ENCODE measurements around the gene SLC15A3.

SLC15A3 gene

DNA sequence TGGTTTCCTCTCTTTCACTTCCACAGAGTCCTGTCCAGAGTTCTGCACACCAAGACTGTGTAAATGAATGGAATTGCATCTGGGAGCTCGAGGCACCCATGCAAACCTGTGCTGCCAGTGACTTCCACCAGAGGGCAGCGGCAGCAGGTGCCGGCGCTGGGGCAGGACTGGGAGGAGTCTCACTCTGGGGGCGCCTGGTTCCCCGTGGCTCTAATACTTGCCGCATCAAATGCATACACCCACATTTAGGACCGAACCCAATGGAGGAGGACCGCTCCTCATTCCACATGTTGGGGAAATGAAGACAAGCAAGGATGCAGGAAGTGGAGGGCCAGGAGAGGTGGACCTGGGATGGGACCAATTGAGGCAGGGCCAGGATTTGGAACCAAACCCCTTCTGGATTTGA lies 18.4 kb upstream of the SLC15A3 start:
- no peak for DNase-seq (ENCODE audit: low read depth)
- no peak overlapping the region for H3K4me3 ChIP-seq (ENCODE audit: low read depth, low read length)
- TF ChIP-seq, protein P1, sequence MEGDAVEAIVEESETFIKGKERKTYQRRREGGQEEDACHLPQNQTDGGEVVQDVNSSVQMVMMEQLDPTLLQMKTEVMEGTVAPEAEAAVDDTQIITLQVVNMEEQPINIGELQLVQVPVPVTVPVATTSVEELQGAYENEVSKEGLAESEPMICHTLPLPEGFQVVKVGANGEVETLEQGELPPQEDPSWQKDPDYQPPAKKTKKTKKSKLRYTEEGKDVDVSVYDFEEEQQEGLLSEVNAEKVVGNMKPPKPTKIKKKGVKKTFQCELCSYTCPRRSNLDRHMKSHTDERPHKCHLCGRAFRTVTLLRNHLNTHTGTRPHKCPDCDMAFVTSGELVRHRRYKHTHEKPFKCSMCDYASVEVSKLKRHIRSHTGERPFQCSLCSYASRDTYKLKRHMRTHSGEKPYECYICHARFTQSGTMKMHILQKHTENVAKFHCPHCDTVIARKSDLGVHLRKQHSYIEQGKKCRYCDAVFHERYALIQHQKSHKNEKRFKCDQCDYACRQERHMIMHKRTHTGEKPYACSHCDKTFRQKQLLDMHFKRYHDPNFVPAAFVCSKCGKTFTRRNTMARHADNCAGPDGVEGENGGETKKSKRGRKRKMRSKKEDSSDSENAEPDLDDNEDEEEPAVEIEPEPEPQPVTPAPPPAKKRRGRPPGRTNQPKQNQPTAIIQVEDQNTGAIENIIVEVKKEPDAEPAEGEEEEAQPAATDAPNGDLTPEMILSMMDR (IDR thresholded peaks at IDR 0.05; ENCODE audit: low read depth, low read length, missing control alignments) = peak; percentile 93

DNA sequence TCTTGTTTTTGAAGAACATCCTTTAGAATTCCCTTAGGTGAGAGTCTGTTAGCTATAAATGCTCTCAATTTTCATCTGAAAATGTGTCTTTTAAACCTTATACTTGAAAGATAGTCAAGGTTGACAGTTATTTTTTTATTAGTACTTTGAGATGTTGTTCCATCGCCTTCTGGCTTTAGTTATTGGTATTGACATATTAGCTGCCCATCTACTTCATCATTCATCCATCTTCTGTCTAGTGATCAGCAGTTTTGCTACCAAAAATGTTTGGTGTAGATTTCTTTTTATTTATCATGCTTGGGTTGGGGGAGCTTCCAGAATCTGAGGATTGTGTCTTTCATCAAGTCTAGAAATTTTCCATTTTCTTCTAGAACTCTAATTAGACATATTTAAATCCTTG lies 16.2 kb upstream of the SLC15A3 start:
- TF ChIP-seq, protein P1 (IDR thresholded peaks at IDR 0.05; ENCODE audit: low read depth, low read length, missing control alignments) = no peak
- DNase-seq (ENCODE audit: low read depth) = no peak
- no peak overlapping the region for H3K4me3 ChIP-seq (ENCODE audit: low read depth, low read length)

DNA sequence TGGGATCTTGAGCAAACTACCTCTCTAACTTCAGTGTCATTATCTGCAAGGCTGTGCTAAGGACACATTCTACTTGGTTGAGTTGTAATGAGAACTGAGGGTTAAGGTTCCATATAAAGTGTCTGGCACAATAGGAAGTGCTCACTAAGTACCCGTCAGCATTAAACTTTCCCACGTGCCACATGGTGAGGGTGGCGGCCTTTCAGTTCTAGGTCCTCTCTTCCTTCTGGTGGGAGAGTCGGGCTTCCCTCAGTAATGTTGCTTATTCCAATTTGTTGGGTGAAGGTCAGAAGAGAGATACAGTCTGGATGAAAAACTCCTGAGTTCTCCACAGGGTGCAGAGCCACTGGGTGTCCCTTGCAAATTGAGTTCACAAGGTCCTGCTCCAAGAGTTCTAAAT lies 14.9 kb upstream of the SLC15A3 start:
- TF ChIP-seq, protein P1 (IDR thresholded peaks at IDR 0.05; ENCODE audit: low read depth, low read length, missing control alignments) = no peak
- H3K4me3 ChIP-seq (ENCODE audit: low read depth, low read length) = no peak overlapping the region
- no peak for DNase-seq (ENCODE audit: low read depth)

DNA sequence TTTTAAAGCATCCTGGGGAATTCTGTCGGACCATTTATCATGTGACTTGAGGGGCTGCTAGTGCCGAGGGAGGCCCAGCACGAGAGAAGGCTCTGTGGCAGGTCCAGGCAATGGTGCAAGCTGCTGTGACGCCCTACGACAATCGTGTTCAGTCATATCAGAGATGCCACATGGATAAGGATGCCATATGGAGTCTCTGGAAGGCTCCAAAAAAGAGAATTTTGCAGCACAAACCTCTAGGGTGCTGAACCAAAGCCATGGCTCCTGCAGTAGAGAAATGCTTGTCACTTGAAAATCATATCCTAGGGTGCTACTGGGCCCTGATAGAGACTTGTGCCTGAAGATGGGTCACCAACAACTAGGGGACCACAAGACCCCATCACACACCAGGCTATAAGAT lies 12.8 kb upstream of the SLC15A3 start:
- DNase-seq (ENCODE audit: low read depth) = no peak
- no peak overlapping the region for H3K4me3 ChIP-seq (ENCODE audit: low read depth, low read length)
- TF ChIP-seq, protein P1 (IDR thresholded peaks at IDR 0.05; ENCODE audit: low read depth, low read length, missing control alignments) = no peak

DNA sequence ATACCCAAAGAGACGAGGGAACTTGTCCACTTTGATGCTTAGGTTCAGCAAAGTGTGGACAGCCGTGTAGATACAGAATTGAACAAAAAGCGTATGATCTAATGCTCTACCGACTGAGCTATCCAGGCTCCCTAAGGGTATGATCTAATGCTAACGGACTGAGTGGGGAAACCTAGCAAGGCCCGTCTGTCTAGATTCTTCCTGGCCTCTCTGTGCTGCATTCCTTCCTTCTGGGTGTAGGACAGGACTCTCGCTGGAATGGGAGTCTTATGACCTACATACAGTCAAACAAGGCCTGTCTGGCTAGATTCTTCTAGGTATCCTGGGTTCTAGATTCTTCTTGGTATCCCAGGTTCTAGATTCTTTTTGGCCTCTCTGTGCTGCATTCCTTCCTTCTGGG lies 8.4 kb upstream of the SLC15A3 start:
- no peak for DNase-seq (ENCODE audit: low read depth)
- no peak overlapping the region for H3K4me3 ChIP-seq (ENCODE audit: low read depth, low read length)
- TF ChIP-seq, protein P1 (IDR thresholded peaks at IDR 0.05; ENCODE audit: low read depth, low read length, missing control alignments) = no peak

DNA sequence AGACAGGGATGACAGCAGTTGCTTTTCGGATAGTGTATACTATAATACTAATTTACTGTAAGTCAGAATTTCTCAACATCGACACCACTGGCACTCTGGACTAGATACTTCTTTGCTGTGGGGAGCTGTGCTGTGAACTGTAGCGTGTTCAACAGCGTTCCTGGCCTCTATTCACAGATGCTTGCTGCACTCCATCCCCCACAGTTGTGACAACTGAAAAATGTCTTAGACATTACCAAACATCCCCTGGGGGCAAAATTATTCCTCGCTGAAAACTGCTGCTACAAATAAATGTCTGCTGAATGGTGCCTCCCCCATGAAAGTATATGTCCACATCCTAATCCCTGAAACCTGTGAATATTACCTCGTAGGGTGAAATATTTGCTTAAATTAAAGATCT lies 7.5 kb upstream of the SLC15A3 start:
- TF ChIP-seq, protein P1 (IDR thresholded peaks at IDR 0.05; ENCODE audit: low read depth, low read length, missing control alignments) = no peak
- no peak for DNase-seq (ENCODE audit: low read depth)
- no peak overlapping the region for H3K4me3 ChIP-seq (ENCODE audit: low read depth, low read length)

DNA sequence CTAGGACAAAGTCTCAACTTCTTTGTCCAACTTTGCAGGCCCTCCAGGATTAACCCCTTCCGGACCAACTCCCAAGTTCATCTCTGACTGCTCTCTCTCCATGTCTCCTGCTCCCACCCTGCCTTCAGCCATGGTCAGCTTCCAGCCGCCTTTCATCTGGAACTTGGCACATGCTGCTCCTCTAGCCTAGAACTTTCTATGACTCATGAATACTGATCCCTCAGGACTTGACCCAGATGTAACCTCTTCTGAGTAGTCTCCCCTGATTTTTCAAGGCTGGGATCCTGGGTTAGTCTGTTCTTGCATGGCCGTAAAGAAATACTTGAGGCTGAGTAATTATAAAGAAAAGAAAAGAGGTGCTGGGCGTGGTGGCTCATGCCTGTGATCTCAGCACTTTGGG lies 5.2 kb upstream of the SLC15A3 start:
- DNase-seq (ENCODE audit: low read depth) = no peak
- H3K4me3 ChIP-seq (ENCODE audit: low read depth, low read length) = no peak overlapping the region

More for the DNA sequence above, 5.2 kb upstream of the SLC15A3 start:
- TF ChIP-seq, protein P1 (IDR thresholded peaks at IDR 0.05; ENCODE audit: low read depth, low read length, missing control alignments) = no peak

Measured in GM12864 (cell line).